CD4-positive, CD25-positive, alpha-beta regulatory T cell (primary cell): ENCODE data around the gene HIPK3. TPM values are rescaled to one million over a fixed set of nuclear protein-coding genes. Genes with fewer than 3 reads are reported as not detected.

Experiments
- ATAC-seq, 2 donors: fragments of 150-1000 bp; cut with Tn5 transposase; one replicate each; pipeline ENCODE4 v1.10.0; 2021; ENCODE audit warnings: low read depth in 2 of 2, moderate number of reproducible peaks in 2 of 2, moderate library complexity in 1 of 2
- DNase-seq, 3 donors: peaks; one replicate each; pipeline versions ENCODE4 v3.0.0 to v3.0.0-alpha.2; 2012 to 2022; ENCODE audit warnings: mixed read lengths in 1 of 3
- H3K27ac ChIP-seq: one replicate; pipeline ENCODE4 v1.7.0; 2013; ENCODE audit warnings: mild to moderate bottlenecking, low read length; ENCODE audit not compliant: insufficient read depth, poor library complexity, severe bottlenecking
- H3K27me3 ChIP-seq: one replicate; pipeline ENCODE4 v1.7.0; 2013; ENCODE audit warnings: low read length; ENCODE audit not compliant: control insufficient read depth, insufficient read depth
- H3K36me3 ChIP-seq: one replicate; pipeline ENCODE4 v1.7.0; 2013; ENCODE audit warnings: mild to moderate bottlenecking, low read length, moderate library complexity; ENCODE audit not compliant: control insufficient read depth, insufficient read depth
- H3K4me1 ChIP-seq: 2 replicates; pipeline ENCODE4 v1.7.0; 2013; ENCODE audit warnings: mild to moderate bottlenecking, low read length; ENCODE audit not compliant: insufficient read depth, control insufficient read depth, poor library complexity, severe bottlenecking
- H3K4me3 ChIP-seq: one replicate; pipeline ENCODE4 v1.7.0; 2013; ENCODE audit warnings: low read depth, mild to moderate bottlenecking, low read length, moderate library complexity
- H3K9me3 ChIP-seq, 2 experiments: 1 replicate in 1 of 2; 2 replicates in 1 of 2; pipeline ENCODE4 v1.7.0; 2013; ENCODE audit warnings: low read length in 2 of 2, mild to moderate bottlenecking in 1 of 2, moderate library complexity in 1 of 2; ENCODE audit not compliant: control insufficient read depth in 2 of 2
- H3K27ac Mint-ChIP-seq, 3 donors: one replicate each; pipeline ENCODE4 v1.8.0; 2020 to 2022; ENCODE audit warnings: mild to moderate bottlenecking in 3 of 3, mixed read lengths in 3 of 3, moderate library complexity in 2 of 3
- H3K27me3 Mint-ChIP-seq: one replicate; pipeline ENCODE4 v1.8.0; 2022; ENCODE audit warnings: mild to moderate bottlenecking, mixed read lengths
- H3K36me3 Mint-ChIP-seq: one replicate; pipeline ENCODE4 v1.8.0; 2020; ENCODE audit warnings: mixed read lengths
- H3K4me1 Mint-ChIP-seq, 4 donors: one replicate each; pipeline ENCODE4 v1.8.0; 2020 to 2022; ENCODE audit warnings: mixed read lengths in 4 of 4, mild to moderate bottlenecking in 1 of 4
- H3K4me3 Mint-ChIP-seq, 4 donors: one replicate each; pipeline ENCODE4 v1.8.0; 2020 to 2022; ENCODE audit warnings: mild to moderate bottlenecking in 4 of 4, mixed read lengths in 4 of 4, moderate library complexity in 3 of 4
- H3K9me3 Mint-ChIP-seq, 7 donors: one replicate each; pipeline ENCODE4 v1.8.0; 2020 to 2022; ENCODE audit warnings: mixed read lengths in 7 of 7, mild to moderate bottlenecking in 3 of 7, moderate library complexity in 2 of 7
- polyA plus RNA-seq, 4 donors: library from polyadenylated mRNA; unstranded; fragments of 300-500 nt; fragmentation: Illumina TruSeq; gene quantifications; one replicate each; pipeline ENCODE4 v1.2.3, GENCODE V29; 2021
- total RNA-seq: library from RNA; stranded (reverse); gene quantifications from one replicate; pipeline ENCODE4 v1.2.3, GENCODE V29; 2022

HIPK3 gene
- total and polyA plus RNA-seq, 5 donors from 2014 or later: 18.7 to 47.5 (median 27.5) TPM

DNA sequence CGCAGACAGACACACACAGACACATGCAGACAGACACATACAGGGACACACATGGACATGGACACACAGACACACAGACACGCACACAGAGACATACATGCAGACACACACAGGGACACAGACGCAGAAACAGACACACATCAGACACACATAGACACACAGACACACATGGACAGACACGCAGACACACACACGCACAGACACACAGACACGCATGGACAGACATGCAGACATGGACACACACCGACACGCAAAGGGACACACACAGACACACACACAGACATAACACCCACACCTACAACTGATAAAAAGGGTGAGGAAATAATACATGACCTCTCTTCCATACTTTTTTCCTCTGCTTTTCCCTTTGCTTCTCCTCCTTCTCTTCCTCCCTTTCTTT, 146.2 kb downstream of the HIPK3 start:
- peaks cover 3% of the 10 kb centered on the region for H3K27me3 ChIP-seq
- H3K4me1 Mint-ChIP-seq: no peaks in the 10 kb centered on the region
- H3K9me3 Mint-ChIP-seq: peaks cover 0 to 2% (median 0%) of the 10 kb centered on the region in 7 donors
- no peaks in the 10 kb centered on the region for H3K36me3 Mint-ChIP-seq
- no peak overlapping the region for H3K4me3 Mint-ChIP-seq
- no peaks in the 10 kb centered on the region for H3K36me3 ChIP-seq
- H3K4me3 ChIP-seq: no peak overlapping the region
- no peak overlapping the region for H3K27ac ChIP-seq
- ATAC-seq (no peak), DNase-seq (no peak)
- no peaks in the 10 kb centered on the region for H3K9me3 ChIP-seq
- no peak overlapping the region for H3K27ac Mint-ChIP-seq
- H3K4me1 ChIP-seq: no peaks in the 10 kb centered on the region
- H3K27me3 Mint-ChIP-seq: peaks cover 10% of the 10 kb centered on the region

DNA sequence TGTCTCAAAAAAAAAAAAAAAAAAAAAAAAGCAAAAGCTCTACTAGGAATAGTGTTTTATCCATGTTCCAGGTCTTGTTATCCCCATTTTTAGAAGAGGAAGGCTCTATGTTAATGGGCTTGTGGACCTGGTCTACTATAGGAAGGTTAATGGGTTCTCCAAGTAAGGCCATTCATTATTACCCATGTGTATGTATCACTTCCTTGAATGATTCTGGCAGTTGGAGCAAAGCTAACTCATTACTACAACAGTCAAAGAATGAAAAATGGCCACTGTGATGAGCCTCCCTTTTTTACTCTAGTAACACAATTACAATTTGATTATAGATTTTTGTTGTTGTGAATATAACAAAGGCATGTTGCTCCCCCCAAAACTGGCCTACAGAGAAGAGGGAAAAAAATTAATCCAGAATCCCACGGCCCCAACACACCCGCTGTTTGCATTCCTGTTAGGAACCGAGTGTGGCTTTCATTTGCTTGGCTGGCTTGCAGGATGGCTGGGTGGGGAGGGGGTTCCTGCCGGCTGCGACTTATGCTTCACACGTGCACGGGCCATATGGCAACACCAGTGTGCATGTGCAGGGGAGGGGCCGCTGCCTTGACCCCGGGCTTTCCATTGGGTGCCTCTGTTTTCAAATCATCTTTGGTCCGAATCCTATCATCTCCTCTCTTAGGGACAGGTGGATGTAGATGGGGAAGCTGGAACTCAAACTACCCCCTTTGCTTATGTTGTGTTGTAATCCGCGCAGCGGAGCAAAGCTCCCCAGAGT, 148.8 kb downstream of the HIPK3 start:
- no peaks in the 10 kb centered on the region for H3K4me1 ChIP-seq

More for the DNA sequence above, 148.8 kb downstream of the HIPK3 start:
- ATAC-seq (no peak), DNase-seq (no peak)
- Mint-ChIP-seq H3K27me3 (peaks cover 10% of the 10 kb centered on the region), H3K27ac (no peak overlapping the region), H3K4me3 (no peak overlapping the region), H3K4me1 (no peaks in the 10 kb centered on the region), H3K9me3 (peaks cover 0 to 2% (median 0%) of the 10 kb centered on the region in 7 donors), H3K36me3 (no peaks in the 10 kb centered on the region)
- Histone ChIP-seq H3K36me3 (no peaks in the 10 kb centered on the region), H3K4me3 (no peak overlapping the region), H3K27me3 (no peaks in the 10 kb centered on the region), H3K27ac (no peak overlapping the region), H3K9me3 (no peaks in the 10 kb centered on the region)

Other genes starting within 250 kb of the HIPK3 start
- gene DEPDC7, start 241.5 kb upstream of the HIPK3 start, total RNA-seq: 0.64 TPM
- 1 to 10 TPM in 2 of 4 donors, under 1 TPM in 2; 0.60 to 1.5 (median 0.98) TPM for gene DEPDC7, start 241.5 kb upstream of the HIPK3 start, polyA plus RNA-seq
- gene TCP11L1, start 217.8 kb upstream of the HIPK3 start, total RNA-seq: 17.0 TPM
- 1 to 10 TPM; 4.3 to 6.7 (median 6.1) TPM for gene TCP11L1, start 217.8 kb upstream of the HIPK3 start, polyA plus RNA-seq
- 21.4 TPM for gene CSTF3, start 95.9 kb upstream of the HIPK3 start, total RNA-seq
- 10 to 100 TPM; 14.3 to 18.8 (median 16.2) TPM for gene CSTF3, start 95.9 kb upstream of the HIPK3 start, polyA plus RNA-seq
- gene KIAA1549L, start 118.7 kb downstream of the HIPK3 start, total RNA-seq: not detected
- not detected for gene KIAA1549L, start 118.7 kb downstream of the HIPK3 start, polyA plus RNA-seq